NCI-H345 treated with DMSO at 0.1 percent for 48 hours (cell line): Measurements from ENCODE around the gene TLX2.

Experiments used
- DNase-seq: peaks from one replicate; lab custom pipeline; 2025; ENCODE audit not compliant: unreplicated experiment; lab: John Stamatoyannopoulos, UW

TLX2 gene

GRCh38 chr2:74496997-74497776 lies 17.1 kb upstream of the TLX2 start:
- DNase-seq: no peak

GRCh38 chr2:74497777-74498499 lies 16.3 kb upstream of the TLX2 start:
- no peak for DNase-seq

GRCh38 chr2:74498500-74499266 lies 15.6 kb upstream of the TLX2 start:
- no peak for DNase-seq

- DNase-seq: no peak
Observed at GRCh38 chr2:74499267-74499939, 14.8 kb upstream of the TLX2 start, which contains the start of gene LBX2. Gene LBX2 (minus strand): TSS chr2:74499603. CDS start chr2:74499537, 66 bp downstream.

- no peak for DNase-seq
Observed at GRCh38 chr2:74499940-74500577, 14.2 kb upstream of the TLX2 start.

- DNase-seq: no peak
Observed at GRCh38 chr2:74500578-74500946, 13.7 kb upstream of the TLX2 start.

GRCh38 chr2:74501335-74502071 lies 12.7 kb upstream of the TLX2 start:
- no peak for DNase-seq

GRCh38 chr2:74502147-74502719 lies 12.0 kb upstream of the TLX2 start:
- DNase-seq: no peak

- no peak for DNase-seq
Observed at GRCh38 chr2:74502720-74503505, 11.3 kb upstream of the TLX2 start.

- DNase-seq: no peak
Observed at GRCh38 chr2:74503506-74504475, 10.5 kb upstream of the TLX2 start.

GRCh38 chr2:74504591-74504990 lies 9.7 kb upstream of the TLX2 start:
- DNase-seq: no peak

- DNase-seq: no peak
Observed at GRCh38 chr2:74505448-74506246, 8.6 kb upstream of the TLX2 start.

GRCh38 chr2:74507145-74507925 lies 6.9 kb upstream of the TLX2 start, which contains the start of gene PCGF1:
Gene PCGF1 (minus strand): TSS chr2:74507695. CDS start chr2:74507668, 27 bp downstream.
- peak; percentile 92 for DNase-seq

GRCh38 chr2:74507926-74508520 lies 6.2 kb upstream of the TLX2 start:
- no peak for DNase-seq

- DNase-seq: no peak
Observed at GRCh38 chr2:74510272-74510671, 4.0 kb upstream of the TLX2 start.
